ENCODE data around the gene HIPK2.
A peak's percentile ranks its signal among the peaks of the same experiment; 100 is the strongest.

HIPK2 gene

DNA sequence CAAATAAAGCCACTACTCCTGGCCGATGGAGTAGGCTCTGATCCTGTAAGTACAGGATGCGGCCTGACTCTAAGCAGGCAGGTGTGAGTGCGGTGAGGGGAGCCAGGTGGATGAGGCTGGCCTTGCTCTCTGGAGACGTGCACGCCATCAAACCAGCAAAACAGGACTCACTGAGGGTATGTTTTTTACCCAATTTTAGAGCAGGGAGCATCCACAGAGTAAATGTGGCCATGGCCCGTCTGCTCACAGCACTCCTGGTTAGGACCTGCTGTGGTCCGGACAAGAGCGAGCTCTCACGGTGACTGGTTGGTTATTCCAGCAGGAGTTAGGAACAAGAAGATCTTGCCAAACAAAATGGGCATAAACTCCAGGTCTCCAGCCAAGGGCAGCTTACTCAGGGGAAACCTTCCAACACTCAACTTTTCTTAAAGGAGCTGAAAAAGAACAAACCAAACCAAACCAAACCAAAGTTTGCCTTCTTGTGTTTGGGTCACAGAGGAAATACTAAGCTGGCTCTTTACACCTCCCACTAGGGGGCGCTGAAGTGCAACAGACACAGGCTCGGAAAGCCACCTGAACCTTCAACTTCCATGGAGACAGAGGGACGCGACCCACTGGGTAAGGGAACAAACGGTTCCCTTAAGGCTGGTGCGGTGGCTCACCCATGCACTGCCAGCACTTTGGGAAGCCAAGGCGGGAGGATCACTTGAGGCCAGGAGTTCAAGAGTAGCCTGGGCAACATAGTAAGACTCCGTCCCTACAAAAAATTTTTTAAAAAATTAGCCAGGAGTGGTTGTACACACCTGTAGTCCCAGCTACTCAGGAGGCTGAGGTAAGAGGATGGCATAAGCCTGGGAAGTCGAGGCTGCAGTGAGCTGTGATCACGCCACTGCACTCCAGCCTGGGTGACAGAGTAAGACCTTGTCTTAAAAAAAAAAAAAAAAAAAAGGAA lies 131.9 kb downstream of the HIPK2 start:
- DNase-seq: peak; percentile 75

GRCh38 chr7:139643951-139644585 lies 133.7 kb downstream of the HIPK2 start:
- DNase-seq: no peak

DNA sequence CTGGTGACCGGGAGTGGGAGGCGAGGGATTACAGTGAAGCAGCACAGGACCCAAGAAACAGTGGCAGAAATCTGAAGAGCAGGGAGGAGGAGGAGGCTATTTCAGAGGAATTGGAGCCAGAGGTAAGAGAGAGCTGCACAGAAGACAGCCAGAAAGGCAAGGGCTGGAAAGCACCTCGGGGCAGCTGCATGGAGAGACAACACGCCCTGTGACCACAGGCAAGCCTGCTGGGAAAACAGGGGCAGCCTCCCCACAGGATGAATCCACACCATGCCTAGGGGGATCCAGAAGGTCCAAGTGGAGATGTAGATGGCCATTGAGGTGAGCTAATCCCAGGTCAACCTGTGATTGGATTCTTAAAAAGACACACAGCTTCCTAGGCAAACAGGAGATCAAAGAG lies 135.5 kb downstream of the HIPK2 start:
- DNase-seq: no peak

- DNase-seq: no peak
Observed at GRCh38 chr7:139641337-139641992, 136.3 kb downstream of the HIPK2 start.

GRCh38 chr7:139640681-139641080 lies 137.1 kb downstream of the HIPK2 start:
- no peak for DNase-seq

DNA sequence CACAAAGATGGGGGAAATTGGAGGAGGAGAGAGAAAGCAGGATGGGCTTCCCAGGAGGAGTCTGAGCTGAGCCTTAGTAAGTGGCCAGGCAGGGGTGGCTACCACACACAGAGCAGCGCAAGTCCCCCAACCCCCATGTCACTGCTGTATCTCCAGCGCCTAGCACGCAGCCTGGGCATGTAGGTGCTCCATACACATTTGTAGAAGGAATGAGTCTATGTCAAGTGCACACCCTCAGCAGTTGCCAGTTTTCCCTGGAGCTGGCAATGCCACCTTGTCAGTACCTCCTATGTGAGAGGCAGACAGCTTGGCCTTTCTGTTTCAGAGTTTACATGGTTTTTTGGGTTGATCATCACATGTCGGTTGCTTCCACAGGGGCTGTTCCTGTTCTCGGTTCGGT lies 138.2 kb downstream of the HIPK2 start:
- no peak for DNase-seq

GRCh38 chr7:139635526-139636302 lies 142.1 kb downstream of the HIPK2 start:
- DNase-seq: no peak

DNA sequence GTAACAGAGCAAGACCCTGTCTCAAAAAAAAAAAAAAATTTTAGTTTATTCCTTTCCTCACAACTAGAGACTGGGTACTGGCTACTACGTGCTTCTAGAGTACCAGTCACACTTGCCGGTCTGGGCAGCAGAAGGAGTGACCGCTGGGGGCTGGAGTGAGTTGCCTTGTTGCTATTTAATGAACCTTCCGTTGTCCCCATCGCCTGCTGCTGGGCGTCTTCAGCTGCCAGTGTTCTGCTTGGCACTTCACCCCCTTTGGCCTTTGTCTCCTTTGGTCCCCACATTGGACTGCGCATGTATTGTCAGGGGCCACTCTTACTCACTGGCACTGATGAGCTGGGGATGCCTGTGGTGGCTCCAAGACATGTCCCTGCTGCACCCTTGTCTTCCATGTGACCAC lies 143.7 kb downstream of the HIPK2 start:
- DNase-seq: no peak

DNA sequence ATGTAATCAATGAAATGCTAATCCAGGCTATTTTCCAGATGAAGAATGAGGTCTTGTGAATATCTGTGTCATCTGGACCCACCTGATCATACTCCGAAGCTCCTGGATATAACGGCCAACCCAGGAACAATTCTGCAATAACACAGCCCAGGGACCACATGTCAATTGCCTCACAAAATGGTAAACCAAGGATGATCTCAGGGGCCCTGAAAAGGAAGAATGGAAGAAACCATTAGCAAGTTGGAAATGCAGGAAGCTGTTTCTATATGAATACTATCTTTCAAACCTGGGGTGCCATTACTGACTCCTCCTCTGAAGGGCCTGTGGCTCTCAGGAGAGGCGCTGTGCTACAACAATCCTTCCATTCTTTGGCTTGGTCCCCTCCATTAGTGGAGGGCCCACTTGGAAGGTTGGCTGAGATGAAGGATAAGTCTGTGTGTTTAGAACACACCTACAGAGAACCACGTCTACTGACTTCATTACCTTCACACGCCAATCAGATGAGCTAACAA lies 146.2 kb downstream of the HIPK2 start:
- DNase-seq: no peak

- no peak for DNase-seq
Observed at GRCh38 chr7:139630643-139631519, 146.9 kb downstream of the HIPK2 start.

DNA sequence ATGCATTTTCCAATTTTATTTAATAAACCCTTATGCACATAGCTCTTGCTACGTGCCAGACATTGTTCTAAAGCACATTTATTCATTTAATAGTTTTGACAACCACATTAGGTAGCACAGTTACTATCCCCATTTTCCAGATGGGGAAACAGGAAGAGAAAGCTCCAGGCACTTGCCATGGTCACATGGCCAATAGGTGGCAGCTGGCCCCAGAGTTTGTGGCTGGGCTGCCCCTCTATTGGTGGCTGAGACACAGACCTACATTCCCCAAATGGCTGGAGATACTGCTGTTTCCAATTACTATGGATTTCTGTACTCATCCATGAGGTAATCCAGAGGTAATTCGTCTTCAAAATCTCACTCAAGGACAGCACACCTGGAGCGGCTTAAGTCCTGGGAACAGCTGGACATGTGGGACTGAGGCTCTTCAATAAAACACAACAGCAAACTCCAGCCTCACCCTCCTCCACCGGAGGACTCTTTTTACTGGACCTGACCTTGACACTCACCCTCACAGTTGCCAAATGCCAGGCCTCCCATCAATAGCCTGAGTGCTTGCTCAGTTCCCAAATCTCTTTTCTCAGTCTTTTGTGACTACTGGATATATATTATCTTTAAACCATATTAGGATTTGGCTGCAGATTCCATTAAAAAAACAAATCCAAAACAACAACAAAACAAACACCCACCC lies 148.3 kb downstream of the HIPK2 start:
- no peak for DNase-seq

DNA sequence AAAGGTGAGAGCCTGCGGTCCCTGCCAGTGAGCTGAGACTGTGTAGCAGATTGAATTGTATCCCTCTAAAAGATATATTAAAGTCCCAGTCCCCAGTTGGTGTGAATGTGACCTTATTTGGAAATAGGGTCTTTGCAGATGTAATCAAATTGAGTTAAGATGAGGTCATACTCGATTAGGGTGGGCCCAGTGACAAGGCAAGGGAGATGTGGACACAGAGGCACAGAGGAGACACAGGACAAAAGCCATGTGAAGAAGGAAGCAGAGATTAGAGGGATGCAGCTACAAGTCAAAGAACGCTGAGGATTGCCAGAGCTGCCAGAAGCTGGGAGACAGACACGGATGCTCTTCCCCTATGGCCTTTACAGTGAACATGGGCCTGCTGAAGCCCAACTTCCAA lies 150.0 kb downstream of the HIPK2 start:
- no peak for DNase-seq

DNA sequence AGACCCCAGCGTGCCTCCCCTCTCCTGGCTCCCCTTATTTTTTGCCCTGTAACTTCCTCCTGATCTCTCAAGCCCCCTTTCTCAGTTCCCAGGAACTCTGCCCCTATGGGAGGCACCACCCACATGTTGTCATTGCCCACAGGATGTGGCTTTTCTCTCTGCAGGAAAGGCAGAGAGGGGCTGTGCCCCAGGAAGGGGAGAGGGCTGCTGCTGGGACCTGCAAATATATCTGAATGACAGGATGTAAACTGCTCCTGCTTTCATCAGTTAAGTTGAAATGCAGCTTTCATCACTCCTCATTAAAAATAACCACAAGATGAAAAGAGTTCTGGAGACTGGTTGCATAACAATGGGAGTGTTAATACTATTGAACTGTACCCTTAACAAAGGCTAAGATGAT lies 151.0 kb downstream of the HIPK2 start:
- DNase-seq: no peak

DNA sequence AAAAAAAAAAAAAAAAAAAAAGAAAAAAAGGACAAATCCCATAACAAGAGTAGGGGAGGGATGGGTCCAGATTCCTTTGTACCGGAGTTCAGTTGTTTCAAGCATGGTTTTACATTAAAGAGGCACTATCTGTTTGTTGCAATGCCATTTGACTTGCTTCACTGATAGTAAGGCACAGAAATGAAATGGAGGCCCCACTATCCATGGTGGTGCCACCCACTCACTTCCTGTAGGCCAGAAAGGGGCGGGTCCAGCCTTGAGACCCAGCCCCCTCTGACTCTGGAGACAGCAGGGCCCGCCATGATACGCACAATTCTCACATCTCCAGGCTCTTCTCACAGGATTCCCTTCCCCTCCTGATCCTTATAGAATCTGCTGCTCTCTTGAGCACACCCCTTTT lies 154.3 kb downstream of the HIPK2 start:
- no peak for DNase-seq

DNA sequence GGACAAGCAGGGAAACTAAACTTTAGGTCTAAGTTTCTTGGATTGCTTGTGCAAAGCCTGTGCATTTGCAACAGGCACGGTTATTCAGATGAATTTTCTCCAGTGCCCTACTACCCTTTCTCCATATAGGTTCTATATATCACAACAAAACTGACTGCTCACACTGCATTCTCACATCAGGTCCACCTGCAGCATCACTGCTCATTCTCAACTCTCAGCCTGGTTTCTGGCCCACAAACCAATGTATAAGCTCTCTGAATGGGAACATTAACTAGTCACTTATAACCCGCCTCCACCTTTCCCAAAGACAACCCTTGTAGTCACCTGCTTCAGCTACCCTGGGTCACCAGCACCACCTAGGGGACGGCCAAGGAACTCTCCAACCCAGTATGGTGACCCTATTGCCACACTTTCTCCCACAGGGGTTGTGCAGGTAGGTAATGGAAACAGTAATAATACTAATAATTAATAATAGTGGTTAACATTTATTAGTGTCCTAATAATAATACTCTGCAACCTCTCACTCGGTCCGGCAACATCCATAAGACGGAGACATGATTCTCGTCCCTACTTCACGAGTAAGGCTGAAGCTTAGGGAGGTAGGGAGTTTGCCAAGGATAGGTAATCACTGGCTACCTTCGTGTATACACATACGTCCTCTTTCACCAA lies 157.0 kb downstream of the HIPK2 start:
- peak; percentile 39 for DNase-seq

- DNase-seq: no peak
Observed at GRCh38 chr7:139619367-139619657, 158.5 kb downstream of the HIPK2 start.

DNA sequence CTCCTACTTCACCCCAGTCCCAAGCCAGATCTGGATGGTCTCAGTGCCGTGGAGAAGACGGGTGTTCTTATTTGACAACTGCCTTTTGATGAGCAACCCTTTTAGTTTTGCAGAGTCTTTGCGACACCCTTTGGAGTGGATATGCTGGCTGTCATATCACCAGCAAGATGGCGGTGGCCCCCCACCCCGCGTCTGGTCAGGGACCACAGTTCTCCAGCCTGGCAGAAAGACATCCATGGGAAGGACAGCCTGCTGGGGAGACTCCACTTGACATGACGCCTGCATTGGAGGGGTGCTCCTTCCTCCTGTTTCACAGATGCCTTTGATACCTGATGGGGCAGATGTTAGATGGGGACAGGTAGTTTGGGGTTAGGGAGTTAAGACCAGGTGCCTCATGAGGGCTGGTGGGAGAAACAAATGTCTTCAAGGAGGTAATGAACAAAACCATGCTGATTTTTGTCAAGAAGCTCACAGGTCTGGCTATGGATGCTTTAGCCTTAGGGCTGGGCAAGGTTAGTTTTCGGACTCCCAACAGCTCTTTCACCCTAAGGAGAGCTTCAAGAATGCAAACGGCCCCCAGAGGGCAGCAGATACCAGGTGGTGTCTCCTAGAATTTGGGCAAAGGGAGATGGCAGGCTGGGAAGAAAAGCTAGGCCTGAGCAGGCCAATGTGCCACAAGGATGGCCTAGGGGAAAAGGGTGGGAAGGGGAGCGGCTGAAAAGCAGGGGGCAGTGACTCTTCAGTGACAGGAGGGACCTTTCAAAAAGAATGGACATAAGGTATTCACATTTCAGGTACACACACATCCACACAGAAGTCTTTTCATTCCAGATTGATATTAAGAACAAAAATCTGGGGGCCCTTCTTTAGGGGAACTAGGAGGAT lies 159.1 kb downstream of the HIPK2 start:
- no peak for DNase-seq

GRCh38 chr7:139617074-139617473 lies 160.7 kb downstream of the HIPK2 start:
- DNase-seq: no peak

DNA sequence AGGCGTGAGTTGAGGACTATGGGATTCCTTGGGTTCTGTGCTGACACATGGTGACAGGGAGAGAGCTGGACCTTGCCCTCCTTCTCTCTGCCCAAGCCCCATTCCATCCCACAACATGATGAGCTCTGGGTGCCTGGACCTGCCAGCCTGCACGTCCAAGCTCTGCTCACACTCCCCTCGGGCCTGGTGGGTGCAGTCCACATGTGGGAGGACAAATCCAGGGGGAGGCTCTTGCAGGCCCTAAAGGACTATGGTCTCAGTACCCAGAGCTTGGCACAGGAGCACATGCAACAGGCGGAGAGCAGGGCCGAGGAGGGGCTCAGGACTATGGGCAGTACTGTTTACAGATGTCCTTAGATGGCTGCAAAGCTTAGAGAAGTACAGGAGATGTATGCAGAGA lies 162.9 kb downstream of the HIPK2 start:
- DNase-seq: no peak

- peak; percentile 22 for DNase-seq
Observed at GRCh38 chr7:139613971-139614411, 163.8 kb downstream of the HIPK2 start.
